Measurements from ENCODE around the gene ATG4D.

Gene ATG4D

DNA sequence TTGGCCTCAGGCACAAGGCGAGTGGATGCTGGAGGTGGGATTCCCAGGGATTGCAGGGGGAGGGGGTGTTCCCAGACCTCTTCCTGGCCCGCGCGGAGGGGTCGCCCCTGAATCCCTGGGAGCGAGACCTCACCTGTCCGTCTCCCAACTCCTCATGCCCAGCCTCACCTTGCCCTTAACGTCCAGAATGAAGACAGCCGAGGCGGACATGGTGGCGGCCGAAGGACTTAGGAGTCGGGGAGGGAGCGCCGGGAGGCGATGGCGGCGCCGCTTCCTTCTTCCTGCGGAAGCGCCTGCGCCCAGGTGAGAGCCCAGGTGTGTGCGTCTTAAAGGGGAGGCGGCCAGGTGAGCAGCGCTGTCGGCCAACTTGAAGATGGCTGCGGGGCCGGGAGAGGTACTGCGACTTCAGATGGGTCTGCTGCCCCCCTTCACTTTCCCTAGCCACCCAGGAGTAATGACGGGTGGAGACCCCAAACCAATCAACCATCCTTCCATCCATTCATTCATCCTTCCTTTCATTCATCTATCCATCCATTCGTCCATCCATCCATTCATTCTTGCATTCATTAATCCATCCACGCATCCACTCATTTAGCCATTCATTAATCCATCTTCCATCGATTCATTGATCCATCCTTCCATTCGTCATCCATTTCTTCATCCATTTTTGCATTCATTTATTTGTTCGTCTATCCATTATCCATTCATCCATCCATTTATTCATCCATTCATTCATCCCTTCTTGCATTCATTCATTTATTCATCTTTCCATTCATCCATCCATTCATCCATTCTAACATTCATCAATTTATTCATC lies 43.5 kb downstream of the ATG4D start, which contains the start of gene AP1M2:
AP1M2 (minus strand) TSS at position 291 of the 817 bp plus-strand sequence; CDS start at position 210, 81 bp downstream.
- no peak for DNase-seq (ENCODE audit: low spot score in 2 of 2)
- no peak within 1 kb of the TSS for H3K27ac Mint-ChIP-seq
- H3K9me3 Mint-ChIP-seq, result peaks cover 6% of the 10 kb centered on the region
- H3K4me1 Mint-ChIP-seq, result peaks cover 16% of the 10 kb centered on the region
- no peaks in the 10 kb centered on the region for H3K36me3 Mint-ChIP-seq
- H3K27me3 Mint-ChIP-seq, result peaks cover 4% of the 10 kb centered on the region
- H3K4me3 Mint-ChIP-seq, result no peak within 1 kb of the TSS
- no peak for ATAC-seq (ENCODE audit: low read depth)

DNA sequence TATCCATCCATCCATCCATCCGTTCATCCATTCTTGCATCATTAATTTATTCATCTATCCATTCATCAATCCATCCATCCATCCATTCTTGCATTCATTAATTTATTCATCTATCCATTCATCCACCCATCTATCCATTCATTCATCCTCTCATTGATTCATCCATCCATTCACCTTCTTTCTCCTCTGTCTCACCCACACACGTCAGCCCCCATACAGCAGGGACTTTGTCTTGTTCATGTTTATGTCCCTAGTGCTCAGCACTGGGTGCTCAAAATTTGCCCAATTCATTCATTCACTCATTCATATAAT lies 44.1 kb downstream of the ATG4D start:
- ATAC-seq (ENCODE audit: low read depth), result no peak
- DNase-seq (ENCODE audit: low spot score in 2 of 2), result no peak
- Mint-ChIP-seq H3K27ac (no peak overlapping the region), H3K27me3 (peaks cover 4% of the 10 kb centered on the region), H3K9me3 (peaks cover 6% of the 10 kb centered on the region), H3K36me3 (no peaks in the 10 kb centered on the region), H3K4me1 (peaks cover 16% of the 10 kb centered on the region), H3K4me3 (no peak overlapping the region)

DNA sequence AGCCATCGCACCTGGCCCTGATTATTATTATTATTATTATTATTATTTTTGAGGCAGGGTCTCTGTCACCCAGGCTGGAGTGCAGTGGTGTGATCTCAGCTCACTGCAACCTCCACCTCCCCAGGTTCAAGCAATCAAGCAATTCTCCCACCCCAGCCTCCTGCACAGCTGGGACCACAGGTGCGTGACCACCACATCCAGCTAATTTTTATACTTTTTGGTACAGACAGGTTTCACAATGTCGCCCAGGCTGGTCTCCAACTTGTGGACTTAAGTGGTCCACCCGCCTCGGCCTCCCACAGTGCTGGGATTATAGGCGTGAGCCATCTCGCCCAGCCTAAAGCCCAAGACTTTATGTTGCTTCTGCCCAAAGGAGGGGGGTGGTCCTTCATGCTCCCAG lies 49.4 kb downstream of the ATG4D start:
- H3K9me3 Mint-ChIP-seq, result no peaks in the 10 kb centered on the region
- ATAC-seq (ENCODE audit: low read depth) (no peak), DNase-seq (ENCODE audit: low spot score in 2 of 2) (no peak)
- H3K27ac Mint-ChIP-seq, result no peak overlapping the region
- H3K4me3 Mint-ChIP-seq, result no peak overlapping the region
- H3K36me3 Mint-ChIP-seq, result no peaks in the 10 kb centered on the region
- H3K27me3 Mint-ChIP-seq, result no peaks in the 10 kb centered on the region
- H3K4me1 Mint-ChIP-seq, result peaks cover 26% of the 10 kb centered on the region

DNA sequence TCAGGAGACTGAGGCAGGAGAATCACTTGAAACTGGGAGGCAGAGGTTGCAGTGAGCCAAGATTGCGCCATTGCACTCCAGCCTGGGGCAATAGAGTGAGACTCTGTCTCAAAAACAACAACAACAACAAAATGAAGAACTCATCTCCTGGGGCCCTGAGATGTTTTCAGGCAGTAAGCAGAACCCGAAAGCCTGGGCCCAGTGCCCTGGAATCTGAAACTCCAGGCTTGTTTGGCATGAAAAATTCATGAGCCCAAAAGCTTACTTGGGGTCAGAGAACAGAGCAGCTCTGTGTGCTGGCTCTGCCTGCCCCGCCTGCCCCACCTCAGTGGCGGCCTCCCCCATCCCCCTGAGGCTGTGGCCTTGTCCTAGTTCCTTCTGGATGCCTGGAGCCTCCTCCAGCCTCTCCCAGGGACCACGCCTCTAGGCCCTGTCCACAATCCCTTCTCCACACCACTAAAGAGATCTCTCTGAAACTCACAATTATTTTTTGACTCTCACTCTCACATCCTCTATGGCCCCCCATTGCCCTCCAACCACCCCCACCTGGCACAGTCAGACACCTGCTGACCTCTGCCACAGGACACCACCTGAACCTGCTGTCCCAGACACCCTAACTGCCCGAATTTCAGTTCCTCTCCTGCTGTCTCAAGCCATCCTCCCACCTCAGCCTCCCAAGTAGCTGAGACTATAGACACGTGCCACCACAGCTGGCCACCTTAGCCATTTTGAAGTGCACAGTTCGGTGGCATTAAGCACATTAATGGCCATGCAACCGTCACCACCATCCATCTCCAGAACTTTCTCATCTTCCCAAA lies 50.3 kb downstream of the ATG4D start:
- Mint-ChIP-seq H3K27ac (peak overlapping the region; percentile 4), H3K4me1 (peaks cover 27% of the 10 kb centered on the region), H3K4me3 (peak overlapping the region; percentile 47), H3K9me3 (no peaks in the 10 kb centered on the region), H3K36me3 (no peaks in the 10 kb centered on the region), H3K27me3 (no peaks in the 10 kb centered on the region)
- peak; percentile 57 for ATAC-seq (ENCODE audit: low read depth)
- no peak for DNase-seq (ENCODE audit: low spot score in 2 of 2)

DNA sequence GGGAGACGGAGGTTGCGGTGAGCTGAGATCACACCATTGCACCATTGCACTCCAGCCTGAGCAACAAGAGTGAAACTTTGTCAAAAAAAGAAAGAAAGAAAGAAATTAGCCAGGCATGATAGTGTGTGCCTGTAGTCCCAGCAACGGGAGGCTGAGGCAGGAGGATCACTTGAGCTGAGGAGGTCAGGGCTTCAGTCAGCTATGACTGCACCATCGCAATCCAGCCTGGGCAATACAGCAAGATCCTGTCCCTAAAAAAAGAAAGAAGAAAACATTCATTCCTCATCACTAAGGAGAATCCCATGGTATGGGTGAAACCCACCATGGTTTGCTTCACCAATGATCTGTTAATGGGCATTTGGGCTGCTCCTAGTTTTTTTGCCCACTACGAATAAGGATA lies 56.4 kb downstream of the ATG4D start:
- Mint-ChIP-seq H3K4me1 (peaks cover 35% of the 10 kb centered on the region), H3K27ac (no peak overlapping the region), H3K4me3 (no peak overlapping the region), H3K9me3 (no peaks in the 10 kb centered on the region), H3K27me3 (no peaks in the 10 kb centered on the region), H3K36me3 (peaks cover 4% of the 10 kb centered on the region)
- no peak for DNase-seq (ENCODE audit: low spot score in 2 of 2)
- no peak for ATAC-seq (ENCODE audit: low read depth)

DNA sequence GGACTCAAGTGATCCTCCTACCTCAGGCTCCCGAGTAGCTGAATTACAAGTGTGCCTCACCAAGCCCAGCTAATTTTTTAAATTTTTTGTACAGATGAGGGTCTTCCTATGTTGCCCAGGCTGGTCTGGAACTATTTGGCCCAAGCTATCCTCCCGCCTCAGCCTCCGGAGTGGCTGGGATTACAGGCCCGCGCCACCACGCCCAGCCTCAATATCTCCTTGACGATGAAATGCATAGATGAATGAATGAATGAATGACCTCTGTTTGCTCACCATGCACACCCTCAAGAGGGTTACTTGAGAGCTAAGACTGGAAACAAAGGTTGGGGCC lies 58.3 kb downstream of the ATG4D start:
- no peaks in the 10 kb centered on the region for H3K27me3 Mint-ChIP-seq
- peaks cover 23% of the 10 kb centered on the region for H3K4me1 Mint-ChIP-seq
- H3K9me3 Mint-ChIP-seq, result no peaks in the 10 kb centered on the region
- H3K27ac Mint-ChIP-seq, result no peak overlapping the region
- ATAC-seq (ENCODE audit: low read depth) (no peak), DNase-seq (ENCODE audit: low spot score in 2 of 2) (no peak)
- peaks cover 4% of the 10 kb centered on the region for H3K36me3 Mint-ChIP-seq
- peak overlapping the region; percentile 79 for H3K4me3 Mint-ChIP-seq

DNA sequence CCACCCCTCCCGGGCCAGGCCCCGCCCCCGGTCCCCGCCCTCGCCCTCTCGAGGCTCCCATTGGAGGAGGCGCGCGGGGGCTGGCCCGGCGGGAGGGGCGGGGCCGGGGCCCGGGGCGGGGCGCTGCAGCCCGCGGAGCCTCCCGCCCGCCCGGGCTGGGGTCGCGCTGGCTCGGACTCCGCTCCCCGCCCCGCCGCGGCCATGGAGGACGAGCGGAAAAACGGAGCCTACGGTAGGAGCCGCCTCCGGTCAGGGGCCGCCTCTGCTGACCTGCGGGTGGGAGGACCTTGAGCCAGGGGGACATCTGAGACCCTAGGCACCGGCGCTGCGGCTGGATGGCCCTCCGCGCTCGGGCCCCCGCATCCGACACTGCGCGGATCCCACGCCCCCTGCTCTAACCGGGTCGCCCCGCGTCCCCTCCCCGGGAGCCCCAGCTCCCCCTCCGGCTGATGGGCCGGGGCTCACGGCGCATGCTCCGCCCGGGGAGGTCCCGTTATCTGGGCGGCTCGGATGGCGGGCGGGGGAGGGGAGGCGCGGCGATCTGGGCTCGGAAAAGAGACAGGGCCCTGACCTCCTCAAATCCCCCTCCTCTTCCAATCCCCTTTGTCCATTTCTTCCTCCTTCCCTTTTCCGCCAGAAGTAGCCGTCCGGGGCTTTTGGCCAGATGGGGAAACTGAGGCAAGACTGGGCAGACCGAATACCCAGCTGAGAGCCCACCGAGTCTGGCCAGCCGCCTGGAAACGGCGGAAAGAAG lies 58.8 kb downstream of the ATG4D start:
- ATAC-seq (ENCODE audit: low read depth) (peak; percentile 71), DNase-seq (ENCODE audit: low spot score in 2 of 2) (peak; percentile 79 to 85)
- Mint-ChIP-seq H3K36me3 (peaks cover 4% of the 10 kb centered on the region), H3K27ac (peak overlapping the region; percentile 96), H3K4me1 (peaks cover 21% of the 10 kb centered on the region), H3K27me3 (no peaks in the 10 kb centered on the region), H3K4me3 (peak overlapping the region; percentile 99), H3K9me3 (no peaks in the 10 kb centered on the region)
